Stimulated activated effector memory CD8-positive, alpha-beta T cell treated with anti-CD3 and anti-CD28 coated beads, Interleukin-12 subunit alpha, Interleukin-12 subunit beta, amount 100 ng/mL, for 72 hours (primary cell): Measurements from ENCODE around the gene FXYD5.
"Not testable (repeated sequence)": the region's sequence is repeated elsewhere in the genome, so short reads cannot be mapped to it uniquely, and the experiment has no call there.

ENCODE experiments used
- ATAC-seq: fragments of 150-1000 bp; cut with Tn5 transposase; 2 replicates; pipeline ENCODE4 v1.10.0; 2021
- DNase-seq, 2 donors: peaks; one replicate each; pipeline ENCODE4 v3.0.0; 2021 to 2022; ENCODE audit warnings: low spot score in 2 of 2
- H3K27ac Mint-ChIP-seq: one replicate; pipeline ENCODE4 v1.8.0; 2022; ENCODE audit warnings: mild to moderate bottlenecking, mixed read lengths
- H3K36me3 Mint-ChIP-seq: one replicate; pipeline ENCODE4 v1.8.0; 2022; ENCODE audit warnings: mild to moderate bottlenecking, mixed read lengths
- H3K4me1 Mint-ChIP-seq: one replicate; pipeline ENCODE4 v1.8.0; 2022; ENCODE audit warnings: mixed read lengths
- H3K4me3 Mint-ChIP-seq: one replicate; pipeline ENCODE4 v1.8.0; 2022; ENCODE audit warnings: mild to moderate bottlenecking, mixed read lengths
- H3K9me3 Mint-ChIP-seq: one replicate; pipeline ENCODE4 v1.8.0; 2022; ENCODE audit warnings: mixed read lengths

Gene FXYD5

GRCh38 chr19:35140962-35141836 lies 13.3 kb upstream of the FXYD5 start:
- H3K4me3 Mint-ChIP-seq: peak overlapping the region; percentile 76
- H3K27ac Mint-ChIP-seq: peak overlapping the region; percentile 20
- H3K4me1 Mint-ChIP-seq: peaks cover 54% of the 10 kb centered on the region
- H3K36me3 Mint-ChIP-seq: no peaks in the 10 kb centered on the region
- ATAC-seq: peak; percentile 85
- DNase-seq: peak; percentile 90 to 95
- no peaks in the 10 kb centered on the region for H3K9me3 Mint-ChIP-seq

- ATAC-seq (peak; percentile 22), DNase-seq (no peak)
- H3K4me3 Mint-ChIP-seq: peak overlapping the region; percentile 76
- no peaks in the 10 kb centered on the region for H3K36me3 Mint-ChIP-seq
- H3K9me3 Mint-ChIP-seq: no peaks in the 10 kb centered on the region
- H3K27ac Mint-ChIP-seq: peak overlapping the region; percentile 20
- H3K4me1 Mint-ChIP-seq: peaks cover 52% of the 10 kb centered on the region
These were observed 12.5 kb upstream of the FXYD5 start for GRCh38 chr19:35141837-35142605.

- DNase-seq (peak; percentile 65 to 85), ATAC-seq (peak; percentile 18)
- Mint-ChIP-seq H3K27ac (no peak overlapping the region), H3K4me3 (peak overlapping the region; percentile 76), H3K36me3 (no peaks in the 10 kb centered on the region), H3K9me3 (no peaks in the 10 kb centered on the region), H3K4me1 (peaks cover 46% of the 10 kb centered on the region)
These were observed 11.8 kb upstream of the FXYD5 start for GRCh38 chr19:35142606-35143230.

- ATAC-seq (no peak), DNase-seq (no peak)
- Mint-ChIP-seq H3K36me3 (no peaks in the 10 kb centered on the region), H3K4me1 (peaks cover 46% of the 10 kb centered on the region), H3K27ac (no peak within 1 kb of the TSS), H3K9me3 (no peaks in the 10 kb centered on the region), H3K4me3 (peak within 1 kb of the TSS; percentile 76)
These were observed 11.3 kb upstream of the FXYD5 start, which contains the start of gene FXYD7 for GRCh38 chr19:35143231-35143715. FXYD7 (plus strand) TSS chr19:35143255; CDS start chr19:35143334, 79 bp downstream.

- peaks cover 46% of the 10 kb centered on the region for H3K4me1 Mint-ChIP-seq
- H3K9me3 Mint-ChIP-seq: no peaks in the 10 kb centered on the region
- no peaks in the 10 kb centered on the region for H3K36me3 Mint-ChIP-seq
- H3K27ac Mint-ChIP-seq: no peak overlapping the region
- peak overlapping the region; percentile 76 for H3K4me3 Mint-ChIP-seq
- DNase-seq: no peak
- no peak for ATAC-seq
These were observed 10.7 kb upstream of the FXYD5 start for GRCh38 chr19:35143818-35144217.

GRCh38 chr19:35144259-35144599 lies 10.3 kb upstream of the FXYD5 start:
- no peak for DNase-seq
- Mint-ChIP-seq H3K9me3 (no peaks in the 10 kb centered on the region), H3K4me3 (no peak overlapping the region), H3K4me1 (peaks cover 46% of the 10 kb centered on the region), H3K27ac (no peak overlapping the region), H3K36me3 (no peaks in the 10 kb centered on the region)
- no peak for ATAC-seq

- no peak for DNase-seq
- H3K9me3 Mint-ChIP-seq: no peaks in the 10 kb centered on the region
- no peak for ATAC-seq
- H3K4me3 Mint-ChIP-seq: no peak overlapping the region
- H3K27ac Mint-ChIP-seq: no peak overlapping the region
- H3K36me3 Mint-ChIP-seq: no peaks in the 10 kb centered on the region
- H3K4me1 Mint-ChIP-seq: peaks cover 46% of the 10 kb centered on the region
These were observed 9.7 kb upstream of the FXYD5 start for GRCh38 chr19:35144600-35145436.

- peak overlapping the region; percentile 77 for H3K27ac Mint-ChIP-seq
- no peak overlapping the region for H3K4me3 Mint-ChIP-seq
- H3K36me3 Mint-ChIP-seq: no peaks in the 10 kb centered on the region
- peaks cover 30% of the 10 kb centered on the region for H3K4me1 Mint-ChIP-seq
- no peaks in the 10 kb centered on the region for H3K9me3 Mint-ChIP-seq
- ATAC-seq: no peak
- no peak for DNase-seq
These were observed 7.6 kb upstream of the FXYD5 start for GRCh38 chr19:35146746-35147459.

GRCh38 chr19:35149463-35149862 lies 5.1 kb upstream of the FXYD5 start:
- DNase-seq (no peak), ATAC-seq (no peak)
- Mint-ChIP-seq H3K9me3 (no peaks in the 10 kb centered on the region), H3K27ac (no peak overlapping the region), H3K4me1 (peaks cover 19% of the 10 kb centered on the region), H3K36me3 (no peaks in the 10 kb centered on the region), H3K4me3 (no peak overlapping the region)

GRCh38 chr19:35150445-35150844 lies 4.1 kb upstream of the FXYD5 start:
- H3K4me3 Mint-ChIP-seq: no peak overlapping the region
- H3K4me1 Mint-ChIP-seq: peaks cover 13% of the 10 kb centered on the region
- DNase-seq (peak in 1 of 2 donors; percentile 37), ATAC-seq (no peak)
- H3K36me3 Mint-ChIP-seq: peaks cover 10% of the 10 kb centered on the region
- H3K27ac Mint-ChIP-seq: peak overlapping the region; percentile 10
- H3K9me3 Mint-ChIP-seq: no peaks in the 10 kb centered on the region

- no peak for DNase-seq
- Mint-ChIP-seq H3K9me3 (no peaks in the 10 kb centered on the region), H3K4me1 (peaks cover 22% of the 10 kb centered on the region), H3K27ac (peak overlapping the region; percentile 10), H3K4me3 (no peak overlapping the region), H3K36me3 (peaks cover 20% of the 10 kb centered on the region)
- no peak for ATAC-seq
These were observed 3.1 kb upstream of the FXYD5 start for GRCh38 chr19:35151273-35152065.

- Mint-ChIP-seq H3K36me3 (peaks cover 36% of the 10 kb centered on the region), H3K4me3 (peak overlapping the region; percentile 100), H3K4me1 (peaks cover 35% of the 10 kb centered on the region)
- H3K27ac Mint-ChIP-seq, ATAC-seq, H3K9me3 Mint-ChIP-seq, DNase-seq: not testable (repeated sequence)
These were observed 1.4 kb upstream of the FXYD5 start for GRCh38 chr19:35153129-35153522.

GRCh38 chr19:35153701-35154524 lies 622 bp upstream of the FXYD5 start:
- Mint-ChIP-seq H3K4me1 (peaks cover 42% of the 10 kb centered on the region), H3K36me3 (peaks cover 44% of the 10 kb centered on the region), H3K4me3 (peak overlapping the region; percentile 100), H3K27ac (peak overlapping the region; percentile 99), H3K9me3 (no peaks in the 10 kb centered on the region)
- ATAC-seq: peak; percentile 71
- DNase-seq: peak; percentile 65 to 84
